ENCODE results near the gene ADAM12.

Gene ADAM12

GRCh38 chr10:126013489-126014281 is 374.6 kb downstream of the ADAM12 start:
- H3K4me2 ChIP-seq (ENCODE audit: insufficient read depth, low read length): no peak overlapping the region
- no peak overlapping the region for H3K4me3 ChIP-seq (ENCODE audit: low read depth in 1 of 2, low read length in 2 of 2)
- H3K9ac ChIP-seq (ENCODE audit: low read depth, low read length): no peak overlapping the region
- H3K4me1 ChIP-seq (ENCODE audit: insufficient read depth, low read length): no peaks in the 10 kb centered on the region
- ATAC-seq (ENCODE audit: insufficient read depth, low read depth) (no peak), DNase-seq (no peak)
- H3K79me2 ChIP-seq (ENCODE audit: insufficient read depth, low read length): no peaks in the 10 kb centered on the region
- no peaks in the 10 kb centered on the region for H3K36me3 ChIP-seq (ENCODE audit: insufficient read depth, low read length)
- TF ChIP-seq EZH2 (IDR thresholded peaks at IDR 0.05; ENCODE audit: borderline replicate concordance, low read depth, low read length, severe bottlenecking): no peak
- peak; percentile 21 for TF ChIP-seq CTCF (IDR thresholded peaks at IDR 0.05; ENCODE audit: borderline replicate concordance, extremely low read depth, low read length, poor library complexity, severe bottlenecking)
- H3K27ac ChIP-seq (ENCODE audit: low read length): no peak overlapping the region
- H2AFZ ChIP-seq (ENCODE audit: low read depth, low read length): no peak overlapping the region
- peaks cover 4% of the 10 kb centered on the region for H3K27me3 ChIP-seq (ENCODE audit: insufficient read depth, low read length, poor library complexity)
- H4K20me1 ChIP-seq (ENCODE audit: insufficient read depth, low read length): no peaks in the 10 kb centered on the region
- H3K9me3 ChIP-seq (ENCODE audit: insufficient read depth, low read length, severe bottlenecking): no peaks in the 10 kb centered on the region

GRCh38 chr10:126012485-126012884 is 375.8 kb downstream of the ADAM12 start:
- Histone ChIP-seq H3K36me3 (ENCODE audit: insufficient read depth, low read length) (no peaks in the 10 kb centered on the region), H3K79me2 (ENCODE audit: insufficient read depth, low read length) (no peaks in the 10 kb centered on the region), H3K4me3 (ENCODE audit: low read depth in 1 of 2, low read length in 2 of 2) (no peak overlapping the region), H3K27me3 (ENCODE audit: insufficient read depth, low read length, poor library complexity) (peaks cover 4% of the 10 kb centered on the region), H3K4me1 (ENCODE audit: insufficient read depth, low read length) (no peaks in the 10 kb centered on the region), H3K27ac (ENCODE audit: low read length) (no peak overlapping the region), H3K9ac (ENCODE audit: low read depth, low read length) (no peak overlapping the region), H2AFZ (ENCODE audit: low read depth, low read length) (no peak overlapping the region), H3K9me3 (ENCODE audit: insufficient read depth, low read length, severe bottlenecking) (no peaks in the 10 kb centered on the region), H4K20me1 (ENCODE audit: insufficient read depth, low read length) (no peaks in the 10 kb centered on the region), H3K4me2 (ENCODE audit: insufficient read depth, low read length) (no peak overlapping the region)
- ATAC-seq (ENCODE audit: insufficient read depth, low read depth): no peak
- DNase-seq: no peak
- TF ChIP-seq EZH2 (IDR thresholded peaks at IDR 0.05; ENCODE audit: borderline replicate concordance, low read depth, low read length, severe bottlenecking): no peak

GRCh38 chr10:126011995-126012394 is 376.3 kb downstream of the ADAM12 start:
- Histone ChIP-seq H2AFZ (ENCODE audit: low read depth, low read length) (no peak overlapping the region), H3K9ac (ENCODE audit: low read depth, low read length) (no peak overlapping the region), H3K27ac (ENCODE audit: low read length) (no peak overlapping the region), H3K9me3 (ENCODE audit: insufficient read depth, low read length, severe bottlenecking) (no peaks in the 10 kb centered on the region), H4K20me1 (ENCODE audit: insufficient read depth, low read length) (no peaks in the 10 kb centered on the region), H3K4me2 (ENCODE audit: insufficient read depth, low read length) (no peak overlapping the region), H3K27me3 (ENCODE audit: insufficient read depth, low read length, poor library complexity) (peaks cover 4% of the 10 kb centered on the region), H3K4me1 (ENCODE audit: insufficient read depth, low read length) (no peaks in the 10 kb centered on the region), H3K36me3 (ENCODE audit: insufficient read depth, low read length) (no peaks in the 10 kb centered on the region), H3K79me2 (ENCODE audit: insufficient read depth, low read length) (no peaks in the 10 kb centered on the region), H3K4me3 (ENCODE audit: low read depth in 1 of 2, low read length in 2 of 2) (no peak overlapping the region)
- TF ChIP-seq CTCF (IDR thresholded peaks at IDR 0.05; ENCODE audit: borderline replicate concordance, extremely low read depth, low read length, poor library complexity, severe bottlenecking) (no peak), EZH2 (IDR thresholded peaks at IDR 0.05; ENCODE audit: borderline replicate concordance, low read depth, low read length, severe bottlenecking) (no peak)
- DNase-seq: no peak
- no peak for ATAC-seq (ENCODE audit: insufficient read depth, low read depth)

GRCh38 chr10:126009650-126010049 is 378.6 kb downstream of the ADAM12 start:
- ATAC-seq (ENCODE audit: insufficient read depth, low read depth): no peak
- no peak overlapping the region for H3K4me3 ChIP-seq (ENCODE audit: low read depth in 1 of 2, low read length in 2 of 2)
- H3K36me3 ChIP-seq (ENCODE audit: insufficient read depth, low read length): no peaks in the 10 kb centered on the region
- no peak for DNase-seq
- H2AFZ ChIP-seq (ENCODE audit: low read depth, low read length): no peak overlapping the region
- H3K27me3 ChIP-seq (ENCODE audit: insufficient read depth, low read length, poor library complexity): peaks cover 4% of the 10 kb centered on the region
- no peaks in the 10 kb centered on the region for H4K20me1 ChIP-seq (ENCODE audit: insufficient read depth, low read length)
- TF ChIP-seq CTCF (IDR thresholded peaks at IDR 0.05; ENCODE audit: borderline replicate concordance, extremely low read depth, low read length, poor library complexity, severe bottlenecking) (no peak), EZH2 (IDR thresholded peaks at IDR 0.05; ENCODE audit: borderline replicate concordance, low read depth, low read length, severe bottlenecking) (no peak)
- H3K9me3 ChIP-seq (ENCODE audit: insufficient read depth, low read length, severe bottlenecking): no peaks in the 10 kb centered on the region
- H3K9ac ChIP-seq (ENCODE audit: low read depth, low read length): no peak overlapping the region
- H3K27ac ChIP-seq (ENCODE audit: low read length): no peak overlapping the region
- H3K79me2 ChIP-seq (ENCODE audit: insufficient read depth, low read length): no peaks in the 10 kb centered on the region
- H3K4me1 ChIP-seq (ENCODE audit: insufficient read depth, low read length): no peaks in the 10 kb centered on the region
- H3K4me2 ChIP-seq (ENCODE audit: insufficient read depth, low read length): no peak overlapping the region
